Choroid plexus epithelial cell (primary cell): Measurements from ENCODE around the gene UVSSA.

Experiments
- DNase-seq: peaks from one replicate; pipeline ENCODE4 v3.0.0-alpha.2; 2010; ENCODE audit warnings: low read depth
- H3K4me3 ChIP-seq: 2 replicates; pipeline ENCODE4 v1.5.1; 2011; ENCODE audit warnings: low read depth, mild to moderate bottlenecking, control low read depth, low read length, moderate library complexity
- TF ChIP-seq, protein P1 (sequence below): conservative IDR thresholded peaks from 2 replicates; pipeline ENCODE4 v1.5.1; 2011; ENCODE audit warnings: low read depth, mild to moderate bottlenecking, control low read depth, inconsistent platforms, low read length, moderate library complexity

UVSSA gene

DNA sequence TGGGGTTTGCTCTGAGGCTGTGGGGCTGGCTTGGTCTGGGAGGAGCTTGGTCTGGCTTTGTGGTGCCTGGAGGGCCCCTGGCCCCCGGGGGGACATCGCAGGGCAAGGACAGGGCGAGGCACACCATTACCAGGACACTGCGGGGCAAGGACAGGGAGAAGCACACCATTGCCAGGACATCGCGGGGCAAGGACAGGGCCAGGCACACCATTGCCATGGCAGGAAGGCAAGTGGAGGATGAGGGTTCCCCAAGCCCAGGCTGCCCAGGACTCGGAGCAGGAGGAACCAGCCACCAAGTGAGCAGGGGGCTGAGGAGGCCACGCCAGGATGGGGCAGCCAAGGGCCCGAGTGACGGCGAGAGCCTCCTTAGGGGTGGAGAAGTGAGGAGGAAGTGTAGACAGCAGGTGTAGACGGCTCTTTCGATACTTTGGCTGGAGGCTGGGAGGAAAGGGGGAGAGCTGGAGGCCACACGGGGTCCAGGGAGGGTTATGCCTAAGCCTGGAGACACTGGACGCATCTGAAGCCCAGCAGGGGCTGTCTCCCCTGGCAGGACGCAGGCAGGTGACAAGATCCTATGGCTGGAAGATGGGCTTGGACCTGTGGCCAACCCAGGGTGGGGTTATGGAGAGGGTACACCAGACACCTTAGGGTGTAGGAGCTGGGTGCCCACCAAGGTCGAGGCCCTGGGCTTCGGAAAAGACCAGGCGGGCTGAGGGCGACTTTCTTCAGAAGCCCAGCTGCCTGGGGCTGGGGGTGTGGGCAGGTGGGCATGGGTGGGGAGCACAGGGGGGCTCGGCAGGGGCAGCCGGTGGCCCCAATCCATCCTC, 51.9 kb downstream of the UVSSA start:
- TF ChIP-seq, protein P1, sequence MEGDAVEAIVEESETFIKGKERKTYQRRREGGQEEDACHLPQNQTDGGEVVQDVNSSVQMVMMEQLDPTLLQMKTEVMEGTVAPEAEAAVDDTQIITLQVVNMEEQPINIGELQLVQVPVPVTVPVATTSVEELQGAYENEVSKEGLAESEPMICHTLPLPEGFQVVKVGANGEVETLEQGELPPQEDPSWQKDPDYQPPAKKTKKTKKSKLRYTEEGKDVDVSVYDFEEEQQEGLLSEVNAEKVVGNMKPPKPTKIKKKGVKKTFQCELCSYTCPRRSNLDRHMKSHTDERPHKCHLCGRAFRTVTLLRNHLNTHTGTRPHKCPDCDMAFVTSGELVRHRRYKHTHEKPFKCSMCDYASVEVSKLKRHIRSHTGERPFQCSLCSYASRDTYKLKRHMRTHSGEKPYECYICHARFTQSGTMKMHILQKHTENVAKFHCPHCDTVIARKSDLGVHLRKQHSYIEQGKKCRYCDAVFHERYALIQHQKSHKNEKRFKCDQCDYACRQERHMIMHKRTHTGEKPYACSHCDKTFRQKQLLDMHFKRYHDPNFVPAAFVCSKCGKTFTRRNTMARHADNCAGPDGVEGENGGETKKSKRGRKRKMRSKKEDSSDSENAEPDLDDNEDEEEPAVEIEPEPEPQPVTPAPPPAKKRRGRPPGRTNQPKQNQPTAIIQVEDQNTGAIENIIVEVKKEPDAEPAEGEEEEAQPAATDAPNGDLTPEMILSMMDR = no peak
- H3K4me3 ChIP-seq = no peak overlapping the region
- DNase-seq = no peak

DNA sequence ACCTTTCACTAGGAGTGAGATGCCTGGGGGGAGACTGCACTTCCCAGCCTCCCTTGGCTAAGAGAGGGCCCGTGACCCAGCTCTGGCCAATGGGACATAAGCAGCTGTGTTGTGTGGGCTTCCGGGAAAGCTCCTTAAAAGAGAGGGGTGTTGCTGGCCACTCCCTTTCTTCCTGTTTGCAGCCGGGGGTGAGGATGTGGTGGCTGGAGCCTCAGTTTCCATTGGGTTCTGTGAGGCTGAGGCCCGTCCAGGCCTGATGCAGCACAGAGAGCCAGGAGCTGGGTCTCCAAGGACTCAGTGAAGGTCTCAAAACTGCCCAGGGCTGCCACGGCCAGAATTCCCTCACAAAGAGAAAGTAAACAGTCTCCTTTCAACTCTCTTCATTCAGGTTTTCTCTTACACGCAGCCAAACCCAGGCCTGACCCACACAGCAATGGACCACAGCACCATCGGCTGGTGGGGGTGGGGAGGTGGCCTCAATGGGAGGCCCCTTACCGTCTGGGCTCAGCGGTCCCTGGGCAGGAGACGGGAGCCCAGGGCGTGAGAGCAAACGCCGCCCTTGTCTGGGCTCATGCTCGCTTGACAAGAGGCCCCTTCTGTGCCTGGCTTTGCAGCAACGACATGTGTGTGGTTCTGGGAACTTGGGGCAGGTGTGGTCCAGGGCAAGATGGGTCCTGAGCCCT, 52.6 kb downstream of the UVSSA start:
- TF ChIP-seq, protein P1 = no peak
- no peak overlapping the region for H3K4me3 ChIP-seq
- DNase-seq = no peak

DNA sequence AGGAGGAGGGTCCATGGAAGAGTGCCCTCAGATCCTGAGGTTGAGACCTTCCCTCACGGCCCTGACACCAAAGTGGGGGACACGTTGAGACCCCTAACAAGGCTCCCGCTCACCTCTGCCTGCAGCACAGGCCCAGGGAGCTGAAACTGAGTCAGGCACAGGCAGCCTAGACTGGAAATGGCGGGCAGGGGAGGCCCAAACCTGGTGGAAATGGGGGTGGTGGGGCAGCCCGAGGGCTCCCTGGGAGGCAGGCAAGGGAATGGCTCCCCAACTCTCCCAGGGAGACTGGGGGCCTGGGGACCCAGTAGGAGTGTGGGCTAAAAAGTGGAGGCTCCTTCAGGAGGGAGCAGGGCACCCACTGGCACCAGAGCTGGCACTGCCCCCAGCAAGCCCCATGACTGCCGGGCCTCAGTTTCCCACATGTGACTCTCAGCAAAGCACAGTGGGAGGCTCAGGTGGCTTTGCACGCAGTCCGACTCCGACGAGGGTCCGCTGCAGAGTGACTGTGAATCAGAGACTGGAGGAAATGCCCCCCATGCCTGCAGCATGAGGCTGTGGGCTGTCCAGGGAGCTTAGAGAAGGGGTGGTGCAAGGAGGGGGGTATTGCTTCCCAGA, 53.3 kb downstream of the UVSSA start:
- no peak for DNase-seq
- TF ChIP-seq, protein P1 = no peak

DNA sequence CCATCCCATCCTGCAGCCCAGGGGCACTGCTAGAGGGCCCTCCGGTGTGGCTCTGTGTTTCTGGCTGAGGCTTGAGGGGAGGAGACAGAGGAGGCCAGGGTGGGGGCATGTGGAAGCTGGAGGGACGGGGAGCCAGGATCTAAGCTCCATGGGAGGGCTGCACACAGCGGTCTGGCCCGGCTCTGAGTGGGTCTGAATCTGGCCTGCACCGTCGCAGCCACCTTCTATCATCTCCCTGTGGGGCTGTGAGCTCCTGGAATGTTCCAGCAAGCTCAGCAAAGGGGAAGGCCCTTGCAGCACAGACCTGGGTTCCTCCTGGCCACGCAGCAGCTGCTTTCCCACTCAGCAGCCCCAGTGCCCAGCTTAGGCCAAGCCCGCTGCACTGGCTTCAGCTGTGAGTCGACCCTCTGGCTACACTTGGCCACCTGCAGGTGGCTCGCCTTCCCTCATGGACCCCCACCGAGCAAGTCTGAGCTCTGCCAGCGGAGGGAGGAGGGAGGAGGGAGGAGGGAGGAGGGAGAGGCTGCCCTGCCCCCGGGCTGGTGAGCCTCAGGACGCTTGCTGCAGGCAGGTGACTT, 53.9 kb downstream of the UVSSA start:
- DNase-seq = no peak
- TF ChIP-seq, protein P1 = no peak
- no peak overlapping the region for H3K4me3 ChIP-seq

More for the DNA sequence above, 53.3 kb downstream of the UVSSA start:
- no peak overlapping the region for H3K4me3 ChIP-seq

DNA sequence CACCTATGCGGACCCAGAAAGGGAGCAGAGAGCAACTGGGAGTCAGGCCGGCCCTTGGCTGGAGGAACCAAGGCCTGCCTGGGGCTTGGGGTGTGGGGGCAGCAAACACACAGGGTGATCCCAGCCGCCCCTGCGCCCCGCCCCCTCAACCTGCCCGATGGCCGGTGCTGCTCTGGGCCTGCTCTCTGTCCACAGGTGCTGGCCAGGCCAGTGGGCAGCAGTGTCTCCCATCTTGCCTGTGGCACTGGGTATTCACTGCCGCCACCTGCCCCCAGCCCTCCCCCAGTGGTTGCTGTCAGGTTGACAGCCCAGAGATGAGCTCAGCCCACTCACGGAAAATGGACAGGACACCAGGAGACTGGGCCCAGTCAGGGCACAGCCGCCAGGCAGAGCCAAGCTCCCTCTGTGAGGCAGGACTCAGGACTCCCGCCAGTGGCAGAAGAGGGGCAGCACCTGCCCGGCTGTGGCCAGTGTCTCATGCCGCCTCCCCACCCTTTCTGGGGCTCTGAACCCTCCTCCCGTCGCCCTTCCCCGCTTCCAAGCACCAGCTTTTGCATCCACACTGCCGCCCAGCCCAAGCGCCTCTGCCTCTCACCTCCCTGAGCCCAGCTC, 54.5 kb downstream of the UVSSA start:
- DNase-seq = no peak
- no peak overlapping the region for H3K4me3 ChIP-seq
- TF ChIP-seq, protein P1 = no peak

DNA sequence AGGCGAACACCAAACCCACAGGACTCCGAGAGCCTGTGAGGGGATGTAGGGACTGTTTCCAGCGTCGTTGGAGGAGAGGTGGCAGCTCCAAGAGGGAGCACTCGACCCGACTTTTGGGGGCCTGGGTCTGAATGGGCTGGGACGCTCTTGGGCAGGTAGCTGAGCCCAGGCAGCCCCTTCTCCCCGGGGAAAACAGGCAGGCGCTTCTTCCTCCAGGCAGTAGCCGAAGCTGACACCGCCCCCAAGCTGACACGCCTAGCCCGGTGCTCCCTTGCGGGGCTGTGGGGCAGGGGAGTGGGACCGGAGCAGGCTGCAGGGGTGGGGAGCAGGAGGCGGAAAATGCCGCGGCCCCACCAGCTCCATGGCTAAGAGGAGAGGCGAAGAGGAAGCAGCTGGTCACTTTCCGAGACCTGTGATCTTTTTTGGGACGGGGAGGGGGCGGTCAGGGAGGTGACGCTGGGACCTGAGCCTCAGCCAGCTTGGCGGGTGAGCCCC, 55.1 kb downstream of the UVSSA start:
- no peak overlapping the region for H3K4me3 ChIP-seq
- DNase-seq = no peak
- TF ChIP-seq, protein P1 = no peak
